GM21423 (cell line): Measurements from ENCODE around the gene COQ10A.
"Not testable (repeated sequence)": the region's sequence is repeated elsewhere in the genome, so short reads cannot be mapped to it uniquely, and the experiment has no call there.

Source experiments
- ATAC-seq: cut with Tn5 transposase; IDR thresholded peaks from one replicate; pipeline ENCODE4 v1.9.1; 2021; ENCODE audit warnings: mild to moderate bottlenecking, moderate library complexity; ENCODE audit not compliant: unreplicated experiment

Gene COQ10A

GRCh38 chr12:56242986-56243385 is 23.8 kb upstream of the COQ10A start:
- ATAC-seq, result no peak

- ATAC-seq, result no peak
These were observed 23.0 kb upstream of the COQ10A start for GRCh38 chr12:56243731-56244181.

GRCh38 chr12:56244494-56244893 is 22.2 kb upstream of the COQ10A start:
- no peak for ATAC-seq

GRCh38 chr12:56247923-56248322 is 18.8 kb upstream of the COQ10A start:
- ATAC-seq, result no peak

- no peak for ATAC-seq
These were observed 18.0 kb upstream of the COQ10A start for GRCh38 chr12:56248711-56249110.

GRCh38 chr12:56252649-56253048 is 14.1 kb upstream of the COQ10A start:
- ATAC-seq, result no peak

- no peak for ATAC-seq
These were observed 13.7 kb upstream of the COQ10A start for GRCh38 chr12:56253091-56253490.

- ATAC-seq, result no peak
These were observed 11.1 kb upstream of the COQ10A start for GRCh38 chr12:56255671-56256070.

- no peak for ATAC-seq
These were observed 10.3 kb upstream of the COQ10A start for GRCh38 chr12:56256326-56256960.

GRCh38 chr12:56257071-56257470 is 9.7 kb upstream of the COQ10A start:
- no peak for ATAC-seq

GRCh38 chr12:56257491-56258067 is 9.2 kb upstream of the COQ10A start:
- peak; percentile 11 for ATAC-seq

- peak; percentile 83 for ATAC-seq
These were observed 8.5 kb upstream of the COQ10A start, which contains the start of gene ANKRD52 for GRCh38 chr12:56258068-56258819. ANKRD52 (minus strand) TSS chr12:56258384; CDS start chr12:56258269, 115 bp downstream.

- ATAC-seq, result no peak
These were observed 7.9 kb upstream of the COQ10A start for GRCh38 chr12:56258820-56259183.

GRCh38 chr12:56260380-56260779 is 6.4 kb upstream of the COQ10A start:
- no peak for ATAC-seq

- ATAC-seq, result no peak
These were observed 5.8 kb upstream of the COQ10A start for GRCh38 chr12:56260921-56261320.

GRCh38 chr12:56261503-56262232 is 5.1 kb upstream of the COQ10A start:
- no peak for ATAC-seq

- not testable (repeated sequence) for ATAC-seq
These were observed 3.8 kb upstream of the COQ10A start for GRCh38 chr12:56262955-56263354.

- not testable (repeated sequence) for ATAC-seq
These were observed 562 bp upstream of the COQ10A start for GRCh38 chr12:56266068-56266692.

- no peak for ATAC-seq
These were observed 815 bp downstream of the COQ10A start for GRCh38 chr12:56267443-56268071.

GRCh38 chr12:56271031-56271430 is 4.3 kb downstream of the COQ10A start:
- no peak for ATAC-seq
